OCI-LY7 (cell line): ENCODE results near the gene ZNF827.

Source experiments
- EZH2phosphoT487 ChIP-seq: fragments of 200-600 bp; sonication (generic); IDR thresholded peaks from 2 replicates; pipeline ENCODE4 v1.6.1; 2018; ENCODE audit warnings: low read depth, borderline replicate concordance, mild to moderate bottlenecking, mixed run types, antibody characterized with exemption, low read length, moderate library complexity, mixed read lengths
- TF ChIP-seq, protein P1 (sequence below): fragments of 200-600 bp; sonication (generic); conservative IDR thresholded peaks from 2 replicates; pipeline ENCODE4 v1.5.1; 2014; ENCODE audit warnings: mild to moderate bottlenecking, antibody characterized with exemption, low read length, moderate library complexity, mixed read lengths

GRCh38 chr4:145808848-145809512 is 129.6 kb downstream of the ZNF827 start:
- TF ChIP-seq, protein P1, sequence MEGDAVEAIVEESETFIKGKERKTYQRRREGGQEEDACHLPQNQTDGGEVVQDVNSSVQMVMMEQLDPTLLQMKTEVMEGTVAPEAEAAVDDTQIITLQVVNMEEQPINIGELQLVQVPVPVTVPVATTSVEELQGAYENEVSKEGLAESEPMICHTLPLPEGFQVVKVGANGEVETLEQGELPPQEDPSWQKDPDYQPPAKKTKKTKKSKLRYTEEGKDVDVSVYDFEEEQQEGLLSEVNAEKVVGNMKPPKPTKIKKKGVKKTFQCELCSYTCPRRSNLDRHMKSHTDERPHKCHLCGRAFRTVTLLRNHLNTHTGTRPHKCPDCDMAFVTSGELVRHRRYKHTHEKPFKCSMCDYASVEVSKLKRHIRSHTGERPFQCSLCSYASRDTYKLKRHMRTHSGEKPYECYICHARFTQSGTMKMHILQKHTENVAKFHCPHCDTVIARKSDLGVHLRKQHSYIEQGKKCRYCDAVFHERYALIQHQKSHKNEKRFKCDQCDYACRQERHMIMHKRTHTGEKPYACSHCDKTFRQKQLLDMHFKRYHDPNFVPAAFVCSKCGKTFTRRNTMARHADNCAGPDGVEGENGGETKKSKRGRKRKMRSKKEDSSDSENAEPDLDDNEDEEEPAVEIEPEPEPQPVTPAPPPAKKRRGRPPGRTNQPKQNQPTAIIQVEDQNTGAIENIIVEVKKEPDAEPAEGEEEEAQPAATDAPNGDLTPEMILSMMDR = no peak
- no peak for TF ChIP-seq EZH2phosphoT487
